IPS-20b (cell line): Measurements from ENCODE around the gene SBNO1.
A peak's percentile ranks its signal among the peaks of the same experiment; 100 is the strongest.

ENCODE experiments used
- H3K27ac ChIP-seq: one replicate; pipeline ENCODE4 v1.5.1; 2013; ENCODE audit warnings: low read length
- H3K27me3 ChIP-seq: 2 replicates; pipeline ENCODE4 v1.6.1; 2013; ENCODE audit warnings: mild to moderate bottlenecking, low read length, inconsistent platforms; ENCODE audit not compliant: insufficient read depth
- H3K36me3 ChIP-seq: 2 replicates; pipeline ENCODE4 v1.6.1; 2013; ENCODE audit warnings: low read depth, mild to moderate bottlenecking, inconsistent platforms, low read length, moderate library complexity; ENCODE audit not compliant: insufficient read depth
- H3K4me1 ChIP-seq: 2 replicates; pipeline ENCODE4 v1.6.1; 2013; ENCODE audit warnings: mild to moderate bottlenecking, control low read depth, inconsistent platforms, low read length, moderate library complexity; ENCODE audit not compliant: insufficient read depth
- H3K4me3 ChIP-seq: 2 replicates; pipeline ENCODE4 v1.5.1; 2013; ENCODE audit warnings: mild to moderate bottlenecking, low read length, inconsistent platforms
- H3K9ac ChIP-seq: 2 replicates; pipeline ENCODE4 v1.6.1; 2013; ENCODE audit warnings: low read depth, mild to moderate bottlenecking, inconsistent platforms, low read length, moderate library complexity
- H3K9me3 ChIP-seq: 2 replicates; pipeline ENCODE4 v1.6.1; 2013; ENCODE audit warnings: mild to moderate bottlenecking, low read depth, low read length, inconsistent platforms; ENCODE audit not compliant: insufficient read depth

The SBNO1 gene

DNA sequence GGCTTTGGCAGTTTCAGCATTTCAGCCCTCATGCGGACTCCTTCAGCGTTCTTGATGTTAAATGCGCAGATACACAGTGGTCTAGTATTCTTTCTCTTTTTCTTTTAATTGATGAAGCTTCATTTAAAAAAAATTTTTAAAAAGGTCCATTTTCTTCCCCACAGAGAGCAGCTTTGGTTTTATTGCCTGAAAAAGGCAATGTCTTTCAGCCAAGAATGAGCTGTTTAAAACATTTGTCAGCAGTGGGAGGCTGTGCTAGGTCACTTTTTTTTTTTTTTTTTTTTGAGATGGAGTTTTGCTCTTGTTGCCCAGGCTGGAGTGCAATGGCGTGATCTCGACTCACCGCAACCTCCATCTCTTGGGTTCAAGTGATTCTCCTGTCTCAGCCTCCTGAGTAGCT lies 32.8 kb upstream of the SBNO1 start:
- no peak overlapping the region for H3K9ac ChIP-seq
- H3K9me3 ChIP-seq = no peaks in the 10 kb centered on the region
- H3K4me3 ChIP-seq = no peak overlapping the region
- H3K27me3 ChIP-seq = peaks cover 39% of the 10 kb centered on the region
- no peaks in the 10 kb centered on the region for H3K4me1 ChIP-seq
- H3K36me3 ChIP-seq = peaks cover 37% of the 10 kb centered on the region
- no peak overlapping the region for H3K27ac ChIP-seq

GRCh38 chr12:123396954-123397353 lies 32.3 kb upstream of the SBNO1 start:
- Histone ChIP-seq H3K9me3 (no peaks in the 10 kb centered on the region), H3K4me1 (no peaks in the 10 kb centered on the region), H3K9ac (no peak overlapping the region), H3K4me3 (no peak overlapping the region), H3K36me3 (peaks cover 40% of the 10 kb centered on the region), H3K27ac (no peak overlapping the region), H3K27me3 (peaks cover 35% of the 10 kb centered on the region)

DNA sequence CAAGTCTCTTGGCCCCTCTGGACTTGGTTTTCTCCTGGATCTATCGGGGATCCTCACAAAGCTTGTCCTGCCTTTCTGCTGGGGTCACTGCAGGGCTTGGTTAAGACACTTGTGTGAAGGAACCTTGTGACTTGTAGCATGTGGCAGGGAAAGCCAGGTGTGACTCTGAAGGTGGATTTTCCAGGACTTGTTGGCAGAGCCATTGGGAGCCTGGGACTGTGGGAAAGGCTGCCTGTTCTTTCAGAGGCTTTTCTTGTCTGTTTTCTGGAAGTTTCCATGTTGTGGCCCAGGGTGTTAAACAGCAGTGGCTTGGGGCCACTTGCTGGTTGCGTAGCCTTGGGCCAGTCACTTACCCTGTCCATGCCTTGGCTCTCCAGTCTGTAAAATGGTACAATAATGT lies 31.9 kb upstream of the SBNO1 start:
- Histone ChIP-seq H3K36me3 (peaks cover 44% of the 10 kb centered on the region), H3K9ac (no peak overlapping the region), H3K4me1 (no peaks in the 10 kb centered on the region), H3K4me3 (no peak overlapping the region), H3K9me3 (no peaks in the 10 kb centered on the region), H3K27ac (no peak overlapping the region), H3K27me3 (peaks cover 31% of the 10 kb centered on the region)

DNA sequence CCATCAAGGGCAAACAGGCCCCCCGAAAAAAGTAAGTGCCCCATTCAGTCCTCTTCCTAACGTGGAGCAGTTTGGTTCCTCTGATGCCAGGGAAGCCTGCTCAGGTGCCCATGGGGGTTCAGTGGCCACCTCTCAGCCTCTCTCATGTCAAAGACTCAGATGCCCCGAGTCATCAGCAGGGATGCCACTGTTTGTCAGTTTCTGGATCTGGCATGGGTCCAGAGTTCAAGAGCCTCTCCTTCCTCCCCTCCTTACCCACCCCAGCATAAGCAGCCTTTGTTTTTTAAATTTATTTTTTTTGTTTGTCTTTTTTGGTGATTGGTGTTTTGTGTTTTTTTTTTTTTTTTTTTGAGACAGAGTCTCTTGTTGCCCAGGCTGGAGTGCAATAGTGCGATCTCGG lies 30.6 kb upstream of the SBNO1 start:
- Histone ChIP-seq H3K27me3 (peaks cover 26% of the 10 kb centered on the region), H3K27ac (no peak overlapping the region), H3K36me3 (peaks cover 53% of the 10 kb centered on the region), H3K4me1 (peaks cover 2% of the 10 kb centered on the region; the same call in 1 of the 2 replicates), H3K4me3 (no peak overlapping the region), H3K9me3 (no peaks in the 10 kb centered on the region), H3K9ac (no peak overlapping the region)

DNA sequence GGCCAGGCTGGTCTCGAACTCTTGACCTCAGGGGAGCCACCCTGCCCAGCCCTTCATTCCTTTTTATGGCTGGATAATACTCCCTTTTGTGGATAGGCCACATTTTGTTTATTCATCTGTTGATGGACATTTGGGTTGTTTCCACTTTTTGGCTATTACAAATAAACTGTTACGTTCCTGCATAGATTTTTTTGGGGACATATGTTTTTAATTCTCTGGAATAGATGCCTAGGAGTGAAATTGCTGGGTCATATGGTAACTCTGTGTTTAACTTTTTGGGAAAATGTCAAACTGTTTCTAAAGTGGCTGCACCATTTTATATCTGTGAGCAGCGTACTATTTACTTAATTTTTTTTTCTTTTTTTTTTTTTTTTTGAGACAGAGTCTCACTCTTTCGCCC lies 29.1 kb upstream of the SBNO1 start:
- H3K27ac ChIP-seq = no peak overlapping the region
- H3K27me3 ChIP-seq = peaks cover 23% of the 10 kb centered on the region
- peaks cover 48% of the 10 kb centered on the region for H3K36me3 ChIP-seq
- no peaks in the 10 kb centered on the region for H3K9me3 ChIP-seq
- no peak overlapping the region for H3K4me3 ChIP-seq
- no peak overlapping the region for H3K9ac ChIP-seq
- H3K4me1 ChIP-seq = peaks cover 3% of the 10 kb centered on the region; the same call in 1 of the 2 replicates

DNA sequence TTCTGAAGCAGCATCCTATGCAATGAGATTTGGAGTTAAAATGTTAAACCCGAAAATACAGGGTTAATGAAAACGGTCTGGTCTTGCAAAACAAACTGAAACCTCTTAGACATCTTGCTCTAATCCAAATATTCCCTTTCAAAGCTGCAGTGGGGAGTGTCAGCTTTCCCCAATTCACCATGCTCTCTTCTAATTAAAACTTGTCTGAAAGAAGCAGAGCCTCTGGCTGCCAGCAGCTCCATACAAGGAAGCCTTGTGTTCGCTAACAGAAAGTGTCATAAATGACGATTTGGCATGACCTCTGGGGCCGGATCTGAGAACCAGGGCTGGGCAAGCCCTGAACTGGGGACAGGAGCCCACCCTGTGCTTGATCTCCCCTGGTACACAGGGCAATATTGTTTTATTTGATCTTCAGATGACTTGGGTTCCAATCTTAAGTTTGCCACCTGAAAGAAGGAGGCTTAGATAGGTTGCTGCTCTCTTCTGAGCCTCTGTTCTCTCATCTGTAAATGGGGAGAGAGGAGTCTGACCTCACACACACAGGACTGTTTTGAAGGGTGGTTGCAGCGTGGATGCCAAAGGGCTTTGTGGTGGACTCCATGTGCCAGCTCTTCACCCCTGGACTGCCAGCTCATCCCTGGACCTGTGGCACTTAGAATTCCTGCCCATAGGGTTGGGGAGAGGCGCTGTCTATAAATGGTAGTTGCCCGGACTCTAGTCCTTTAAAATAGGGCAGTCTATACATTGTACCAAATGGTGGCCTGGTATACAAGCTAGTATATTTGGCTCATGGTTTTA lies 27.1 kb upstream of the SBNO1 start:
- peaks cover 35% of the 10 kb centered on the region for H3K27me3 ChIP-seq
- no peak overlapping the region for H3K4me3 ChIP-seq
- no peak overlapping the region for H3K9ac ChIP-seq
- H3K4me1 ChIP-seq = peaks cover 3% of the 10 kb centered on the region; the same call in 1 of the 2 replicates
- H3K27ac ChIP-seq = no peak overlapping the region
- H3K9me3 ChIP-seq = no peaks in the 10 kb centered on the region
- H3K36me3 ChIP-seq = peaks cover 40% of the 10 kb centered on the region

GRCh38 chr12:123390498-123391426 lies 26.1 kb upstream of the SBNO1 start:
- no peaks in the 10 kb centered on the region for H3K9me3 ChIP-seq
- H3K4me3 ChIP-seq = peak overlapping the region; percentile 61; the same call in 1 of the 2 replicates
- peaks cover 30% of the 10 kb centered on the region for H3K36me3 ChIP-seq
- H3K4me1 ChIP-seq = peaks cover 3% of the 10 kb centered on the region; the same call in 1 of the 2 replicates
- no peak overlapping the region for H3K9ac ChIP-seq
- H3K27me3 ChIP-seq = peaks cover 44% of the 10 kb centered on the region
- H3K27ac ChIP-seq = no peak overlapping the region

- peak overlapping the region; percentile 61 for H3K4me3 ChIP-seq
- no peak overlapping the region for H3K9ac ChIP-seq
These were observed 25.1 kb upstream of the SBNO1 start for GRCh38 chr12:123389560-123390351.

DNA sequence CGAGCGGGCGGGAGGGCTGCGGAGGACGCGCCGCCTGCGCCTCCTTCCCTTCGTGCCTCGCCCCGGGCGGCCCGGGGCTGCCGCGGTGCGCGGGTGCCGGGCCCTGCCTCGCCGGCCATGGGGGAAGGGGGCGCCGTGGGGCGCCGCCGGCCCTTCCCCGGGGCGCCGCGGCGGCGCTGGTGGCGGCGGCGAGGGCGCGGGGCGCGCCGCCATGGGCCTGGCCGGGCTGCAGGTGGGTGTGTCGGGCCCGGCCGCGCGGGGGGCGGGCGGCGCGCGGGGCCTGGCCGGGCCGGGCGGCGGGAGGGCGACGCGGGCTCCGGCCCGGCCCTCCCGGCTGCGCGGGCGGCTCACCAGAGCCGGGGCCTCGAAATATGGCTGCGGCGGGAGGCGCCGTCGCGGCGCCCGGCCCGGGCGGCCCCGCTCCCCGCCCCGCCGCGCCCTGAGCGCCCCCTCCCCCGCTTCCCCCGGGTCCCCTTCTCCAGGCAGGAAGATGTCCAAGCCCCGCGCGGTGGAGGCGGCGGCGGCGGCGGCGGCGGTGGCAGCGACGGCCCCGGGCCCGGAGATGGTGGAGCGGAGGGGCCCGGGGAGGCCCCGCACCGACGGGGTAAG lies 24.4 kb upstream of the SBNO1 start:
- H3K27me3 ChIP-seq = peaks cover 58% of the 10 kb centered on the region
- H3K4me3 ChIP-seq = peak overlapping the region; percentile 61; the same call in 1 of the 2 replicates
- H3K9ac ChIP-seq = no peak overlapping the region
- H3K4me1 ChIP-seq = peaks cover 3% of the 10 kb centered on the region; the same call in 1 of the 2 replicates
- H3K9me3 ChIP-seq = no peaks in the 10 kb centered on the region
- H3K27ac ChIP-seq = no peak overlapping the region
- H3K36me3 ChIP-seq = peaks cover 20% of the 10 kb centered on the region

More at GRCh38 chr12:123389560-123390351, 25.1 kb upstream of the SBNO1 start:
- Histone ChIP-seq H3K36me3 (peaks cover 26% of the 10 kb centered on the region), H3K9me3 (no peaks in the 10 kb centered on the region), H3K27ac (no peak overlapping the region), H3K4me1 (peaks cover 3% of the 10 kb centered on the region; the same call in 1 of the 2 replicates), H3K27me3 (peaks cover 53% of the 10 kb centered on the region)

- Histone ChIP-seq H3K36me3 (peaks cover 20% of the 10 kb centered on the region), H3K27ac (no peak overlapping the region), H3K4me1 (peaks cover 3% of the 10 kb centered on the region; the same call in 1 of the 2 replicates), H3K4me3 (peak overlapping the region; percentile 66), H3K9me3 (no peaks in the 10 kb centered on the region), H3K27me3 (peaks cover 58% of the 10 kb centered on the region), H3K9ac (0 out of 2 replicates have a peak overlapping the region, but pooled peaks have one; percentile 37)
These were observed 23.7 kb upstream of the SBNO1 start for GRCh38 chr12:123388177-123388950.
